Neuronal stem cell (in vitro differentiated cells): ENCODE results near the gene ADPGK.
A peak's percentile ranks its signal among the peaks of the same experiment; 100 is the strongest.

ENCODE experiments used
- DNase-seq: peaks from one replicate; pipeline ENCODE4 v3.0.0-alpha.2; 2013; ENCODE audit warnings: low spot score
- H2AFZ ChIP-seq: one replicate; pipeline ENCODE4 v1.6.1; 2013; ENCODE audit warnings: mild to moderate bottlenecking, low read length, inconsistent platforms
- H2AK5ac ChIP-seq: 2 replicates; pipeline ENCODE4 v1.6.1; 2013; ENCODE audit warnings: low read depth, mild to moderate bottlenecking, inconsistent platforms, low read length, moderate library complexity, mixed read lengths
- H2BK120ac ChIP-seq: 2 replicates; pipeline ENCODE4 v1.6.1; 2013; ENCODE audit warnings: low read depth, mild to moderate bottlenecking, inconsistent platforms, low read length, moderate library complexity, mixed read lengths
- H2BK12ac ChIP-seq: one replicate; pipeline ENCODE4 v1.6.1; 2013; ENCODE audit warnings: low read length, inconsistent platforms
- H2BK15ac ChIP-seq: 2 replicates; pipeline ENCODE4 v1.6.1; 2013; ENCODE audit warnings: mild to moderate bottlenecking, low read length, inconsistent platforms, mixed read lengths
- H2BK5ac ChIP-seq: one replicate; pipeline ENCODE4 v1.6.1; 2013; ENCODE audit warnings: inconsistent platforms, mild to moderate bottlenecking, low read length, moderate library complexity
- H3K14ac ChIP-seq: one replicate; pipeline ENCODE4 v1.6.1; 2013; ENCODE audit warnings: low read length, inconsistent platforms
- H3K18ac ChIP-seq: 2 replicates; pipeline ENCODE4 v1.6.1; 2013; ENCODE audit warnings: low read length, inconsistent platforms
- H3K23ac ChIP-seq: 2 replicates; pipeline ENCODE4 v1.6.1; 2013; ENCODE audit warnings: low read depth, mild to moderate bottlenecking, mixed read lengths, low read length, inconsistent platforms; ENCODE audit not compliant: poor library complexity
- H3K27ac ChIP-seq: replicated peaks from 3 replicates; pipeline ENCODE4 v1.5.1; 2013; ENCODE audit warnings: low read length, inconsistent platforms
- H3K27me3 ChIP-seq, 3 experiments: 2 replicates each; pipeline ENCODE4 v1.6.1; 2013; ENCODE audit warnings: low read length in 3 of 3, mild to moderate bottlenecking in 2 of 3, inconsistent platforms in 1 of 3, low read depth in 1 of 3, mixed read lengths in 1 of 3, moderate library complexity in 1 of 3; ENCODE audit not compliant: control insufficient read depth in 3 of 3, insufficient read depth in 3 of 3
- H3K36me3 ChIP-seq, 2 donors: replicated peaks in 1 of 2; 2 replicates each; pipeline ENCODE4 v1.6.1; 2013; ENCODE audit warnings: low read length in 2 of 2; ENCODE audit not compliant: control insufficient read depth in 2 of 2, insufficient read depth in 2 of 2
- H3K4ac ChIP-seq: 2 replicates; pipeline ENCODE4 v1.6.1; 2013; ENCODE audit warnings: inconsistent platforms, mild to moderate bottlenecking, low read length, moderate library complexity
- H3K4me1 ChIP-seq, 2 donors: 1 replicate in 1 of 2; 2 replicates in 1 of 2; pipeline ENCODE4 v1.6.1; 2013; ENCODE audit warnings: low read length in 2 of 2, low read depth in 1 of 2; ENCODE audit not compliant: control insufficient read depth in 2 of 2, insufficient read depth in 1 of 2
- H3K4me2 ChIP-seq: one replicate; pipeline ENCODE4 v1.6.1; 2013; ENCODE audit warnings: mild to moderate bottlenecking, low read length, inconsistent platforms; ENCODE audit not compliant: insufficient read depth, poor library complexity, severe bottlenecking
- H3K4me3 ChIP-seq, 2 donors: 2 replicates each; pipeline ENCODE4 v1.5.1; 2013; ENCODE audit warnings: low read length in 2 of 2, mild to moderate bottlenecking in 2 of 2, inconsistent platforms in 1 of 2, moderate library complexity in 1 of 2
- H3K79me1 ChIP-seq: one replicate; pipeline ENCODE4 v1.6.1; 2013; ENCODE audit warnings: low read depth, mild to moderate bottlenecking, inconsistent platforms, low read length, moderate library complexity
- H3K9ac ChIP-seq: one replicate; pipeline ENCODE4 v1.6.1; 2013; ENCODE audit warnings: mild to moderate bottlenecking, low read depth, low read length, inconsistent platforms; ENCODE audit not compliant: poor library complexity
- H3K9me3 ChIP-seq, 2 donors: replicated peaks in 1 of 2; 2 replicates each; pipeline versions ENCODE3 to v1.6.1; 2013; ENCODE audit warnings: low read length in 2 of 2, mild to moderate bottlenecking in 2 of 2, inconsistent platforms in 1 of 2, low read depth in 1 of 2, mixed read lengths in 1 of 2, moderate library complexity in 1 of 2; ENCODE audit not compliant: control insufficient read depth in 2 of 2, insufficient read depth in 1 of 2
- H4K8ac ChIP-seq: one replicate; pipeline ENCODE4 v1.6.1; 2013; ENCODE audit warnings: low read depth, mild to moderate bottlenecking, inconsistent platforms, low read length, moderate library complexity
- H4K91ac ChIP-seq: one replicate; pipeline ENCODE4 v1.6.1; 2013; ENCODE audit warnings: low read length, low read depth, mild to moderate bottlenecking, inconsistent platforms; ENCODE audit not compliant: poor library complexity
- WGBS, 2 donors: extraction: QIAGEN DNeasy Blood & Tissue Kit; methylation state at CpG; one replicate each; pipeline ENCODE4 v1.1.7; 2013; ENCODE audit warnings: missing lambda C conversion rate in 2 of 2, mixed read lengths in 1 of 2; ENCODE audit not compliant: insufficient read length in 2 of 2, insufficient replicate concordance in 1 of 2; ENCODE audit errors: extremely low coverage in 2 of 2; 5-methylcytosine and 5-hydroxymethylcytosine counted together

Gene ADPGK

GRCh38 chr15:72790302-72790910 lies 6.8 kb upstream of the ADPGK start:
- Histone ChIP-seq H3K79me1 (no peaks in the 10 kb centered on the region), H3K27me3 (peaks cover 0 to 5% (median 0%) of the 10 kb centered on the region in 3 experiments), H3K9me3 (no peaks in the 10 kb centered on the region), H3K23ac (no peak overlapping the region), H3K36me3 (no peaks in the 10 kb centered on the region), H3K14ac (no peak overlapping the region), H3K27ac (no peak overlapping the region), H3K4me1 (peaks cover 0 to 5% of the 10 kb centered on the region in 2 donors), H4K91ac (no peak overlapping the region), H3K4me2 (no peak overlapping the region), H2BK15ac (no peak overlapping the region), H4K8ac (no peak overlapping the region), H2BK5ac (no peak overlapping the region), H3K4me3 (no peak overlapping the region), H2AK5ac (no peak overlapping the region), H2BK120ac (no peak overlapping the region), H2BK12ac (no peak overlapping the region), H2AFZ (no peak overlapping the region), H3K4ac (no peak overlapping the region), H3K9ac (no peak overlapping the region), H3K18ac (no peak overlapping the region)
- no CpG with 5 or more reads among the region's 1 CpG for WGBS, 2 donors
- DNase-seq: no peak

GRCh38 chr15:72787526-72787925 lies 4.0 kb upstream of the ADPGK start:
- Histone ChIP-seq H3K36me3 (no peaks in the 10 kb centered on the region), H4K8ac (no peak overlapping the region), H3K23ac (no peak overlapping the region), H2BK15ac (no peak overlapping the region), H3K27me3 (no peaks in the 10 kb centered on the region), H3K27ac (no peak overlapping the region), H3K4me3 (no peak overlapping the region), H3K9me3 (no peaks in the 10 kb centered on the region), H3K14ac (no peak overlapping the region), H3K4me2 (no peak overlapping the region), H2AK5ac (no peak overlapping the region), H4K91ac (no peak overlapping the region), H3K9ac (no peak overlapping the region), H2BK12ac (no peak overlapping the region), H2BK5ac (no peak overlapping the region), H3K4ac (no peak overlapping the region), H3K4me1 (peaks cover 6 to 18% of the 10 kb centered on the region in 2 donors), H3K79me1 (peaks cover 4% of the 10 kb centered on the region), H3K18ac (no peak overlapping the region), H2AFZ (no peak overlapping the region), H2BK120ac (no peak overlapping the region)
- DNase-seq: no peak
- no CpG with 5 or more reads among the region's 1 CpG for WGBS, 2 donors

GRCh38 chr15:72786676-72787345 lies 3.3 kb upstream of the ADPGK start:
- no peak overlapping the region for H4K8ac ChIP-seq
- no peak overlapping the region for H3K4me3 ChIP-seq
- no peak overlapping the region for H2BK5ac ChIP-seq
- no peaks in the 10 kb centered on the region for H3K36me3 ChIP-seq
- no peak overlapping the region for H3K18ac ChIP-seq
- H3K4me2 ChIP-seq: no peak overlapping the region
- peak overlapping the region; percentile 95 for H2AFZ ChIP-seq
- no peak overlapping the region for H3K23ac ChIP-seq
- no peak overlapping the region for H2BK12ac ChIP-seq
- DNase-seq: no peak
- H3K9ac ChIP-seq: no peak overlapping the region
- no peak overlapping the region for H2AK5ac ChIP-seq
- no peak overlapping the region for H2BK15ac ChIP-seq
- no peak overlapping the region for H2BK120ac ChIP-seq
- no CpG with 5 or more reads among the region's 8 CpGs for WGBS, 2 donors
- H3K9me3 ChIP-seq: no peaks in the 10 kb centered on the region
- H3K79me1 ChIP-seq: peaks cover 4% of the 10 kb centered on the region
- H3K14ac ChIP-seq: no peak overlapping the region
- no peaks in the 10 kb centered on the region for H3K27me3 ChIP-seq
- H3K27ac ChIP-seq: no peak overlapping the region
- no peak overlapping the region for H3K4ac ChIP-seq
- H3K4me1 ChIP-seq: peaks cover 6 to 19% of the 10 kb centered on the region in 2 donors
- no peak overlapping the region for H4K91ac ChIP-seq

- Histone ChIP-seq H3K4ac (no peak overlapping the region), H2BK15ac (no peak overlapping the region), H2BK12ac (no peak overlapping the region), H3K9ac (no peak overlapping the region), H3K79me1 (peaks cover 4% of the 10 kb centered on the region), H3K9me3 (no peaks in the 10 kb centered on the region), H3K36me3 (peaks cover 0 to 5% of the 10 kb centered on the region in 2 donors), H2BK5ac (no peak overlapping the region), H3K4me2 (no peak overlapping the region), H4K91ac (no peak overlapping the region), H3K27me3 (no peaks in the 10 kb centered on the region), H2AK5ac (no peak overlapping the region), H3K27ac (no peak overlapping the region), H2AFZ (peak overlapping the region; percentile 95), H3K23ac (no peak overlapping the region), H3K18ac (no peak overlapping the region), H4K8ac (no peak overlapping the region), H2BK120ac (no peak overlapping the region), H3K4me3 (no peak overlapping the region), H3K14ac (no peak overlapping the region), H3K4me1 (peaks cover 6 to 19% of the 10 kb centered on the region in 2 donors)
- WGBS, 2 donors: no CpG with 5 or more reads among the region's 4 CpGs
- no peak for DNase-seq
These were observed 2.7 kb upstream of the ADPGK start for GRCh38 chr15:72786242-72786641.
